ENCODE data around the gene SPPL3.
A peak's percentile ranks its signal among the peaks of the same experiment; 100 is the strongest.
"Not testable (repeated sequence)": the region's sequence is repeated elsewhere in the genome, so short reads cannot be mapped to it uniquely, and the experiment has no call there.

Gene SPPL3

GRCh38 chr12:120901818-120902217 is 2.3 kb downstream of the SPPL3 start:
- TF ChIP-seq GABPA (IDR thresholded peaks at IDR 0.05; ENCODE audit: low read depth) (no peak), POLR2AphosphoS5 (IDR thresholded peaks at IDR 0.05; ENCODE audit: low read depth) (no peak), SPI1 (IDR thresholded peaks at IDR 0.05; ENCODE audit: borderline replicate concordance, low read depth) (no peak)
- TF ChIP-seq, protein P1, sequence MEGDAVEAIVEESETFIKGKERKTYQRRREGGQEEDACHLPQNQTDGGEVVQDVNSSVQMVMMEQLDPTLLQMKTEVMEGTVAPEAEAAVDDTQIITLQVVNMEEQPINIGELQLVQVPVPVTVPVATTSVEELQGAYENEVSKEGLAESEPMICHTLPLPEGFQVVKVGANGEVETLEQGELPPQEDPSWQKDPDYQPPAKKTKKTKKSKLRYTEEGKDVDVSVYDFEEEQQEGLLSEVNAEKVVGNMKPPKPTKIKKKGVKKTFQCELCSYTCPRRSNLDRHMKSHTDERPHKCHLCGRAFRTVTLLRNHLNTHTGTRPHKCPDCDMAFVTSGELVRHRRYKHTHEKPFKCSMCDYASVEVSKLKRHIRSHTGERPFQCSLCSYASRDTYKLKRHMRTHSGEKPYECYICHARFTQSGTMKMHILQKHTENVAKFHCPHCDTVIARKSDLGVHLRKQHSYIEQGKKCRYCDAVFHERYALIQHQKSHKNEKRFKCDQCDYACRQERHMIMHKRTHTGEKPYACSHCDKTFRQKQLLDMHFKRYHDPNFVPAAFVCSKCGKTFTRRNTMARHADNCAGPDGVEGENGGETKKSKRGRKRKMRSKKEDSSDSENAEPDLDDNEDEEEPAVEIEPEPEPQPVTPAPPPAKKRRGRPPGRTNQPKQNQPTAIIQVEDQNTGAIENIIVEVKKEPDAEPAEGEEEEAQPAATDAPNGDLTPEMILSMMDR (IDR thresholded peaks at IDR 0.05; ENCODE audit: insufficient read depth, low read length): no peak
- TF ChIP-seq, protein P2, sequence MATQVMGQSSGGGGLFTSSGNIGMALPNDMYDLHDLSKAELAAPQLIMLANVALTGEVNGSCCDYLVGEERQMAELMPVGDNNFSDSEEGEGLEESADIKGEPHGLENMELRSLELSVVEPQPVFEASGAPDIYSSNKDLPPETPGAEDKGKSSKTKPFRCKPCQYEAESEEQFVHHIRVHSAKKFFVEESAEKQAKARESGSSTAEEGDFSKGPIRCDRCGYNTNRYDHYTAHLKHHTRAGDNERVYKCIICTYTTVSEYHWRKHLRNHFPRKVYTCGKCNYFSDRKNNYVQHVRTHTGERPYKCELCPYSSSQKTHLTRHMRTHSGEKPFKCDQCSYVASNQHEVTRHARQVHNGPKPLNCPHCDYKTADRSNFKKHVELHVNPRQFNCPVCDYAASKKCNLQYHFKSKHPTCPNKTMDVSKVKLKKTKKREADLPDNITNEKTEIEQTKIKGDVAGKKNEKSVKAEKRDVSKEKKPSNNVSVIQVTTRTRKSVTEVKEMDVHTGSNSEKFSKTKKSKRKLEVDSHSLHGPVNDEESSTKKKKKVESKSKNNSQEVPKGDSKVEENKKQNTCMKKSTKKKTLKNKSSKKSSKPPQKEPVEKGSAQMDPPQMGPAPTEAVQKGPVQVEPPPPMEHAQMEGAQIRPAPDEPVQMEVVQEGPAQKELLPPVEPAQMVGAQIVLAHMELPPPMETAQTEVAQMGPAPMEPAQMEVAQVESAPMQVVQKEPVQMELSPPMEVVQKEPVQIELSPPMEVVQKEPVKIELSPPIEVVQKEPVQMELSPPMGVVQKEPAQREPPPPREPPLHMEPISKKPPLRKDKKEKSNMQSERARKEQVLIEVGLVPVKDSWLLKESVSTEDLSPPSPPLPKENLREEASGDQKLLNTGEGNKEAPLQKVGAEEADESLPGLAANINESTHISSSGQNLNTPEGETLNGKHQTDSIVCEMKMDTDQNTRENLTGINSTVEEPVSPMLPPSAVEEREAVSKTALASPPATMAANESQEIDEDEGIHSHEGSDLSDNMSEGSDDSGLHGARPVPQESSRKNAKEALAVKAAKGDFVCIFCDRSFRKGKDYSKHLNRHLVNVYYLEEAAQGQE (IDR thresholded peaks at IDR 0.05; ENCODE audit: insufficient replicate concordance, low read depth): no peak
- Histone ChIP-seq H3K27me3 (ENCODE audit: insufficient read depth, poor library complexity, severe bottlenecking) (no peaks in the 10 kb centered on the region), H3K27ac (replicated peaks) (no peak overlapping the region; the same call in 1 of the 2 replicates), H3K4me3 (replicated peaks; ENCODE audit: insufficient read depth, low read length) (peak overlapping the region; percentile 0)
- no peak for DNase-seq (ENCODE audit: low read depth in 1 of 2, low spot score in 1 of 2)

- DNase-seq (ENCODE audit: low read depth in 1 of 2, low spot score in 1 of 2); H3K27ac ChIP-seq (replicated peaks); H3K4me3 ChIP-seq (replicated peaks; ENCODE audit: insufficient read depth, low read length); H3K27me3 ChIP-seq (ENCODE audit: insufficient read depth, poor library complexity, severe bottlenecking): not testable (repeated sequence)
Observed at GRCh38 chr12:120901101-120901500, 3.1 kb downstream of the SPPL3 start.

DNA sequence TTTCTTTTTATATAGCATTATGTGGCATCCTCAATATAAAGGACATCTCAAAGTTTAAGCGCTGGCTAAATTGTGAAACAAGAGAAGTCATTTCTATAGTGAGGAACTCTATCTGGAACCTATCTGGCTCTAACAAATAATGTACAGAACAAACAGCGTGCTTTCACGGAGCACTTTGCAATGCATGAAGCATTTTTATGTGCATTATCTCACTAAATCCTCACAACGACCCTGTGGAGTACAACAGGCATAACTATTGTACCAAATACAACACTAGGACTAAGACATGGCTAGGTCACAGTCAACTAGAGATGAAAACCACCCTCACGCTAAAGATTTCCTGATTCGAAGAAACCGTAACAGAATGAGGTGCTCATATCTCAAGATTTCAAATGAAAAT is 8.6 kb downstream of the SPPL3 start:
- DNase-seq (ENCODE audit: low read depth in 1 of 2, low spot score in 1 of 2): no peak
- no peak for TF ChIP-seq GABPA (IDR thresholded peaks at IDR 0.05; ENCODE audit: low read depth)
- Histone ChIP-seq H3K4me3 (replicated peaks; ENCODE audit: insufficient read depth, low read length) (no peak overlapping the region), H3K27me3 (ENCODE audit: insufficient read depth, poor library complexity, severe bottlenecking) (no peaks in the 10 kb centered on the region), H3K27ac (replicated peaks) (no peak overlapping the region)

- H3K27me3 ChIP-seq (ENCODE audit: insufficient read depth, poor library complexity, severe bottlenecking): no peaks in the 10 kb centered on the region
- peak overlapping the region; percentile 53 for H3K27ac ChIP-seq (replicated peaks)
- no peak overlapping the region for H3K4me3 ChIP-seq (replicated peaks; ENCODE audit: insufficient read depth, low read length)
- TF ChIP-seq POLR2AphosphoS5 (IDR thresholded peaks at IDR 0.05; ENCODE audit: low read depth): no peak
- TF ChIP-seq SPI1 (IDR thresholded peaks at IDR 0.05; ENCODE audit: borderline replicate concordance, low read depth): peak; percentile 59; the same call in 1 of the 2 replicates
- DNase-seq (ENCODE audit: low read depth in 1 of 2, low spot score in 1 of 2): peak in 1 of 2 experiments; percentile 69
Observed at GRCh38 chr12:120892265-120892664, 11.9 kb downstream of the SPPL3 start.

- Histone ChIP-seq H3K27me3 (ENCODE audit: insufficient read depth, poor library complexity, severe bottlenecking) (no peaks in the 10 kb centered on the region), H3K27ac (replicated peaks) (no peak overlapping the region), H3K4me3 (replicated peaks; ENCODE audit: insufficient read depth, low read length) (no peak overlapping the region)
- TF ChIP-seq GABPA (IDR thresholded peaks at IDR 0.05; ENCODE audit: low read depth) (no peak), SPI1 (IDR thresholded peaks at IDR 0.05; ENCODE audit: borderline replicate concordance, low read depth) (no peak), POLR2AphosphoS5 (IDR thresholded peaks at IDR 0.05; ENCODE audit: low read depth) (no peak)
- TF ChIP-seq, protein P1 (IDR thresholded peaks at IDR 0.05; ENCODE audit: insufficient read depth, low read length): no peak
- TF ChIP-seq, protein P2 (IDR thresholded peaks at IDR 0.05; ENCODE audit: insufficient replicate concordance, low read depth): no peak
- DNase-seq (ENCODE audit: low read depth in 1 of 2, low spot score in 1 of 2): no peak
Observed at GRCh38 chr12:120890963-120891362, 13.2 kb downstream of the SPPL3 start.

Measured in HL-60 (cell line).